22Rv1 (cell line): Measurements from ENCODE around the gene CHD6.

Source experiments
- CTCF ChIP-seq: fragments of 450-650 bp; IDR thresholded peaks from 2 replicates; pipeline ENCODE4 v1.5.1; 2017; ENCODE audit warnings: mild to moderate bottlenecking
- ZFX ChIP-seq: fragments of 450-650 bp; IDR thresholded peaks from 2 replicates; pipeline ENCODE4 v1.6.1; 2017; ENCODE audit warnings: antibody characterized with exemption, borderline replicate concordance

- TF ChIP-seq CTCF (no peak), ZFX (no peak)
These were observed 227.3 kb downstream of the CHD6 start for GRCh38 chr20:41390889-41391288.
